GM19395 (cell line): ENCODE data around the gene CROT.
A peak's percentile ranks its signal among the peaks of the same experiment; 100 is the strongest.
"Not testable (repeated sequence)": the region's sequence is repeated elsewhere in the genome, so short reads cannot be mapped to it uniquely, and the experiment has no call there.

Experiments
- ATAC-seq: cut with Tn5 transposase; IDR thresholded peaks from one replicate; pipeline ENCODE4 v1.9.1; 2021; ENCODE audit warnings: mild to moderate bottlenecking, moderate library complexity; ENCODE audit not compliant: unreplicated experiment

The CROT gene

GRCh38 chr7:87345166-87345927 is at the start of gene CROT:
CROT (plus strand) TSS chr7:87345664; CDS start chr7:87349069, 3,405 bp downstream.
- peak; percentile 97 for ATAC-seq

- no peak for ATAC-seq
Measured at GRCh38 chr7:87300756-87301155, 44.7 kb upstream of the CROT start.

GRCh38 chr7:87310790-87311419 is 34.6 kb upstream of the CROT start:
- no peak for ATAC-seq

- peak; percentile 74 for ATAC-seq
Measured at GRCh38 chr7:87312215-87312865, 33.1 kb upstream of the CROT start.

- peak; percentile 80 for ATAC-seq
Measured at GRCh38 chr7:87316097-87316700, 29.3 kb upstream of the CROT start.

GRCh38 chr7:87316846-87317552 is 28.5 kb upstream of the CROT start:
- ATAC-seq = no peak

- ATAC-seq = no peak
Measured at GRCh38 chr7:87317691-87318245, 27.7 kb upstream of the CROT start.

- no peak for ATAC-seq
Measured at GRCh38 chr7:87318741-87319140, 26.7 kb upstream of the CROT start.

GRCh38 chr7:87319154-87319581 is 26.3 kb upstream of the CROT start:
- ATAC-seq = not testable (repeated sequence)

- ATAC-seq = no peak
Measured at GRCh38 chr7:87322912-87323311, 22.6 kb upstream of the CROT start.

- ATAC-seq = no peak
Measured at GRCh38 chr7:87325576-87326370, 19.7 kb upstream of the CROT start.

- no peak for ATAC-seq
Measured at GRCh38 chr7:87328281-87328680, 17.2 kb upstream of the CROT start.

- ATAC-seq = no peak
Measured at GRCh38 chr7:87330316-87330715, 15.1 kb upstream of the CROT start.

- no peak for ATAC-seq
Measured at GRCh38 chr7:87330942-87331341, 14.5 kb upstream of the CROT start.

GRCh38 chr7:87331687-87332252 is 13.7 kb upstream of the CROT start:
- ATAC-seq = no peak

- no peak for ATAC-seq
Measured at GRCh38 chr7:87332321-87332720, 13.1 kb upstream of the CROT start.

- ATAC-seq = no peak
Measured at GRCh38 chr7:87336136-87336535, 9.3 kb upstream of the CROT start.

GRCh38 chr7:87337331-87337730 is 8.1 kb upstream of the CROT start:
- ATAC-seq = no peak

GRCh38 chr7:87339373-87339897 is 6.0 kb upstream of the CROT start:
- ATAC-seq = no peak
